NCI-H128 (cell line): ENCODE measurements around the gene CLDN18.

Experiments used
- DNase-seq: peaks from one replicate; lab custom pipeline; 2025; ENCODE audit not compliant: unreplicated experiment; lab: John Stamatoyannopoulos, UW

The CLDN18 gene

GRCh38 chr3:138023754-138024153 is 13.8 kb downstream of the CLDN18 start:
- DNase-seq: no peak

- DNase-seq: no peak
These were observed 15.6 kb downstream of the CLDN18 start for GRCh38 chr3:138025553-138025952.

GRCh38 chr3:138027821-138028220 is 17.9 kb downstream of the CLDN18 start:
- no peak for DNase-seq

- no peak for DNase-seq
These were observed 20.8 kb downstream of the CLDN18 start for GRCh38 chr3:138030734-138031280.

GRCh38 chr3:138031536-138031935 is 21.6 kb downstream of the CLDN18 start:
- DNase-seq: no peak

GRCh38 chr3:138032567-138032966 is 22.6 kb downstream of the CLDN18 start:
- DNase-seq: no peak

- DNase-seq: no peak
These were observed 23.3 kb downstream of the CLDN18 start for GRCh38 chr3:138033202-138033691.

- no peak for DNase-seq
These were observed 25.0 kb downstream of the CLDN18 start for GRCh38 chr3:138034918-138035317.

- no peak for DNase-seq
These were observed 26.6 kb downstream of the CLDN18 start for GRCh38 chr3:138036572-138036971.

- no peak for DNase-seq
These were observed 28.9 kb downstream of the CLDN18 start for GRCh38 chr3:138038725-138039462.

GRCh38 chr3:138042043-138042442 is 32.1 kb downstream of the CLDN18 start:
- no peak for DNase-seq

- DNase-seq: no peak
These were observed 33.5 kb downstream of the CLDN18 start for GRCh38 chr3:138043266-138044029.

- DNase-seq: no peak
These were observed 36.1 kb downstream of the CLDN18 start for GRCh38 chr3:138046085-138046484.

- no peak for DNase-seq
These were observed 37.0 kb downstream of the CLDN18 start for GRCh38 chr3:138046955-138047354.

- DNase-seq: no peak
These were observed 37.7 kb downstream of the CLDN18 start for GRCh38 chr3:138047596-138048158.

- DNase-seq: no peak
These were observed 39.4 kb downstream of the CLDN18 start for GRCh38 chr3:138049157-138049919.

GRCh38 chr3:138051947-138052802 is 42.2 kb downstream of the CLDN18 start:
- DNase-seq: no peak

GRCh38 chr3:138054057-138054456 is 44.1 kb downstream of the CLDN18 start:
- DNase-seq: no peak

GRCh38 chr3:138057384-138057783 is 47.4 kb downstream of the CLDN18 start:
- DNase-seq: no peak

GRCh38 chr3:138059261-138059660 is 49.3 kb downstream of the CLDN18 start:
- DNase-seq: no peak
